IPS-15b (cell line): ENCODE results near the gene LY6G6C.

Experiments
- H3K27me3 ChIP-seq: one replicate; pipeline ENCODE4 v1.6.1; 2013; ENCODE audit warnings: low read length; ENCODE audit not compliant: control insufficient read depth, insufficient read depth
- H3K36me3 ChIP-seq: one replicate; pipeline ENCODE4 v1.6.1; 2013; ENCODE audit warnings: low read length; ENCODE audit not compliant: control insufficient read depth, insufficient read depth
- H3K4me1 ChIP-seq: one replicate; pipeline ENCODE4 v1.6.1; 2013; ENCODE audit warnings: mild to moderate bottlenecking, low read length; ENCODE audit not compliant: control insufficient read depth, insufficient read depth
- H3K4me3 ChIP-seq: one replicate; pipeline ENCODE4 v1.5.1; 2013; ENCODE audit warnings: low read depth, low read length
- H3K9ac ChIP-seq: one replicate; pipeline ENCODE4 v1.6.1; 2013; ENCODE audit warnings: low read depth, mild to moderate bottlenecking, low read length
- H3K9me3 ChIP-seq: one replicate; pipeline ENCODE4 v1.6.1; 2013; ENCODE audit warnings: mild to moderate bottlenecking, low read length; ENCODE audit not compliant: control insufficient read depth, insufficient read depth

LY6G6C gene

DNA sequence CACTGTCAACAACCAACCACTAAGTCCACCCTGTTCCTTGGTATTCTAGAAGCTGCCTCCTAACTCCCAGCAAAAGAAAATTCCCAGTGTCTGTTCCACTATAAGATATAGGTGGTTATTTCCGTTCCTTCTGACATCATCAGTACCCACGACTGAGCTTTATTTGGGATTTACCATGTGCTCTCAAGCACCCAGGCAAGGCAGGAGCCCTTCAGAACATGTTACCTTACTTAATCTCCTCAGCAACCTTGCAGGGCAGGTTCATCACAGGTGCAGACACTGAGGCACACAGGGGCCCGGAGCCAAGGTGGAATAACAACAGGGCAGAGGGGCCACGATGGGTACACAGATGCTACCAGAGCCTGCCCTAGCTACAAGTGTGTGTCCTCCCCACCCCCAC lies 29.2 kb downstream of the LY6G6C start:
- Histone ChIP-seq H3K9me3 (no peaks in the 10 kb centered on the region), H3K9ac (no peak overlapping the region), H3K4me3 (no peak overlapping the region), H3K4me1 (peaks cover 2% of the 10 kb centered on the region), H3K36me3 (peaks cover 34% of the 10 kb centered on the region), H3K27me3 (no peaks in the 10 kb centered on the region)

DNA sequence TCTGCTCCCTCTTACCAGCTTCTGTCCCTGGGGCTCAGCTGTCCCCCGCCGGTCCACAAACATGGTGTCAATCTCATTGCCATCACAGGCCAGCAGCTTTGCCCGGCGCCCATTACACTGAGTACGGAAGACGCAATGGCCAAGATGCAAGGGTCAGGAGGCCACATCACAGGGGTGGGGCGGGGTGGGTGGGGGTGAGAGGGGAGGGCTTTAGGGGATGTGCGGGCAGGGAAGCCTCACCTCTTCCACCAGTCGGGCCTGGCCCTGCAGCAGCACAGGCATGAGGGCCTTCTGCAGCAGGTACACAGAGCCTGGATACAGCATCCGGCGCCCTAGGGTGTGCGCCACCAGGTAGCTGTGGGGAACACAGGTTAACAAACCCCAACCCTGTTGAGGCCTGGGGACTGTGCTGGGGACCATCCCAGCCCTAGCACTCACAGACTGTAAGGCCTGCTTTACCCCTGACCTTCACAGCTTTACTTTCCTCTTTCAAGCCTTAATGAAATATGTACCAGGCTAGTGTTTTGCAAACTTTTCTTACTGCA lies 29.9 kb downstream of the LY6G6C start:
- Histone ChIP-seq H3K4me1 (peaks cover 2% of the 10 kb centered on the region), H3K9ac (no peak overlapping the region), H3K36me3 (peaks cover 33% of the 10 kb centered on the region), H3K9me3 (no peaks in the 10 kb centered on the region), H3K27me3 (no peaks in the 10 kb centered on the region), H3K4me3 (no peak overlapping the region)

DNA sequence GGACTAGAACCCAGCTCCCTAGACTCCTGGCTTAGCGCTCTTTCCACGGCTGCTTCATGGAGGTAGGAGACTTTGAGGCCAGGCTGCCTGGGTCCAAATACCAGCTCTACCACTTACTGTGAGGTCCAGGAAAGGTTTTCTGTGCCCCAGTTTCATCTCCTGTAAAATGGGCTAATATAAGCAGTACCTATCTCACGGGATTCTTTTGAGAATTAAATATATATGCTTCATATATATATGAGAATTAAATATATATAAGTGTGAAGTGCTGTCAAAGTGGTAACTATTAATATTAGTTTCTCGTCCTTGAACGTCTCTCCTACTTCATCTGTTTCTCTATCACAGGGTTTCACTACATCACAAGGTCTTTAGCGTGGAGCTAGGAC lies 30.5 kb downstream of the LY6G6C start:
- Histone ChIP-seq H3K9ac (no peak overlapping the region), H3K4me3 (no peak overlapping the region), H3K4me1 (peaks cover 2% of the 10 kb centered on the region), H3K27me3 (no peaks in the 10 kb centered on the region), H3K9me3 (no peaks in the 10 kb centered on the region), H3K36me3 (peaks cover 32% of the 10 kb centered on the region)

DNA sequence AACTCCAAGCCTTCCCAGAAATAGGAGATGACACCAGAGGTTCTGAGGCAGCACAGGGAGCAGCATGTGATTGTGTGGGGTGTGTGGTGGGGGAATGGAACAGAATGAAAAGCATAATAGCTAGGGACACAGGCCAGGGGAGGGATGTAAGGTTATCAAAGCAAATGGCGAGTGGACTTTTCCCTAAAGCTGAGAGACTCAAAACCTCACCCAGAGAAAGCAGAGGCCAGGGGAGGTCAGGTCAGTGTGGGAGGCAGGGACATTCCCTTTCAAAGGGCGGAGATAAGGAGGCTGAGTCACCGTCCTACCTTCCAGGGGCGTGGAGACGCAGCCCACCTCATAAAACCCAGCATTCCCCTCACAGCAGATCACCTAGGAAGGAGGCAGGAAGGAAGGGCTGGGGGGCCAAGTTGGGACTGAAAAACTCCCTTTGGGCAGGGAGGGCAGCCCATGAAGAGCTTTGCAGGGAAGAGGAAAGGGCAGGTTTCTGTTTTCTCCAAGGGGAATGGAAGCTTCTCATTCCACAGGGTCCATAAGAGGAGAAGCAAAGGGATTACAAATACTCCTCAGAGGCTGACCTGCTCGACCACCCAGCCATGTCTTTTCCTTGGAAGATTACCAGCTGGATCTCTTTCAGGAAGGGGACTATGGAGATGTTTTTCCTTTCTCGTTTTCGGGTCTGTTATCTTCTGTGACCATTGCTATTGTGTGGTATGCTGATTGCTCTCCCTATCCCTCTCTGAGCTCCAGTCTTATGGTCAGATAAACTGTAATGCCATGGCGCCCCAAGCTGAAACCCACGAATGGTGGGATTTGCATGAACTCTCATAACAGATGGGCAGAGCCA lies 31.1 kb downstream of the LY6G6C start:
- Histone ChIP-seq H3K9me3 (no peaks in the 10 kb centered on the region), H3K9ac (no peak overlapping the region)

DNA sequence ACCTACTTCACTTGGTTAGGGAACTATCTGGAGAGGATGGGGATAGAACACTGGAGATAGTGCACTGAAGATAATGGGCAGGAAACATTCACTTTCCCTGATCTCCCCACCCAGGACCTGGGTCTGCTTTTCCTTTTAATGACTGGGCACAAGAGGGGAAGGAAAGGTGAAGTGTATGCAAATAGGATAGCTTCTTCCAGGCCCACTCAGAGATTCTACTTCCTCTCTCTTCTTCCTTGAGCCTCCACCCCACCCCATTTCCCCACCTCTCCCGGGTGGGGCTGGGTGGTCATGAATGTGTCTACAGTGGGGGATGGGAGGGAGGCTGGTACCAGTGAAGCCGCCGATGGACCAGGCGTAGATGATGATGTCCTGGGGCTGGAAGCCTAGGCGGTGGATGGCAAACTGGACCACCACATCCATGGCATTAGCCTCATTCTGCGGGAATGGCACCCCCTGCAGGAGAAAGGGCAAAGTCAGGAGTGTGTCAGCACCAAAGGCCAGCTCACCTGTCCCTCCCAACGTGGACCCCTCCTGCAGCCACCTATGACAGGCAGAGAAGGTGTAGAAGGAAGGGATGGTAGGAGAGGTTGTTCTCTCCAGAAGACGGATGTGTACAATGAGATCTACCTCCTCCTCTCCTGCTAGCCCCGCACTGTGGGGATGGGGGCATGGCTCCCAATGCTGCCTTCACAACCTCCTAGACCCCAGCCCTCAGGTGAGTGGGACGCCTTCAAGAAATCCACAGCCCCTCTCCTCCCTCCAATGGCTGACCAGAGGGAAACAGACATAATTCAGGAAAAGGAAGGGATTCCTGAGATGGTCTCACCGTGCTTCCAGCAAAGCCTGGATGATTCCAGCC lies 32.1 kb downstream of the LY6G6C start:
- Histone ChIP-seq H3K9ac (no peak overlapping the region), H3K4me3 (no peak overlapping the region), H3K9me3 (no peaks in the 10 kb centered on the region), H3K36me3 (peaks cover 28% of the 10 kb centered on the region), H3K4me1 (peaks cover 2% of the 10 kb centered on the region), H3K27me3 (no peaks in the 10 kb centered on the region)

More for the DNA sequence above, 31.1 kb downstream of the LY6G6C start:
- peaks cover 32% of the 10 kb centered on the region for H3K36me3 ChIP-seq
- H3K4me3 ChIP-seq = no peak overlapping the region
- H3K27me3 ChIP-seq = no peaks in the 10 kb centered on the region
- H3K4me1 ChIP-seq = peaks cover 2% of the 10 kb centered on the region

DNA sequence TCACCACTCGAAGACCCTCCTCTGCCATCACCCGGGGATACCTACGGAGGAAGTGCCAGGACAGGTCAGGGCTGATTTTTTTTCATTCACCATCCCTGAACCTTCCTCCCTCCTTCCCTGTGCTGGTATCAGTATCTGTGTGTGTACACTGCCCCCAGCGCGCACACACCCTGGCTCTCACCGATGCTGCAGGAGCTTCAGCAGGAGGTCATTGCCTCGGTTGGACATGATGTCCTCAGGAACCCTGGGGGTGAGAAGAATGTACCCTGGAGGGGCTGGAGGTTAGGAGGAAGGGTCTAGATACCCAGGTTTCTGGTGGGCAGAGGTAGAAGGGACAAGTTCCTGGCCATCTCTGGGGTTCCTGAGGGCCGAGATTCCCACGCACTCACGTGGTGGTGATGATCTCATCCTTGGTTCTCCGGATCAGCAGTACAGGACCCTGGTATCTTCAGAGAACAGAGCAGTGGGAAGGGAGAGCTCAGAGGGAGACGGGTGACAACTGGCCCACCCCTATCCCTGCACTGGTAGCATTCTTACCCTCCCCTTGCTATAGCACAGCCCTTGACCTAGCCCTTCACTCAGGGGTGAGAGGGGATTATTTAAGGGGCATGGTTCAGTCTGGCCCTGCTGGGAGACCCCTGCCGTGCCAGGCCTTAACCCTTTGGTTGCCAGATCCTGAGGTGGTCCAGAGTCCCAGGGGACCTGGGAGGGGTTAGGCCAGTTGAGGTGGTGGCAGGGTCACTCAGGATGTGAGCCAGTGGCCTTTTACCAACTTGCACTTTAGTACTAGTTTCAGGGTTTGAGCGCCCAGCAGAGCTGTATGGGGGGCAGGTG lies 33.5 kb downstream of the LY6G6C start:
- Histone ChIP-seq H3K4me3 (no peak overlapping the region), H3K9ac (no peak overlapping the region), H3K4me1 (peaks cover 2% of the 10 kb centered on the region), H3K9me3 (no peaks in the 10 kb centered on the region), H3K27me3 (no peaks in the 10 kb centered on the region), H3K36me3 (peaks cover 28% of the 10 kb centered on the region)

DNA sequence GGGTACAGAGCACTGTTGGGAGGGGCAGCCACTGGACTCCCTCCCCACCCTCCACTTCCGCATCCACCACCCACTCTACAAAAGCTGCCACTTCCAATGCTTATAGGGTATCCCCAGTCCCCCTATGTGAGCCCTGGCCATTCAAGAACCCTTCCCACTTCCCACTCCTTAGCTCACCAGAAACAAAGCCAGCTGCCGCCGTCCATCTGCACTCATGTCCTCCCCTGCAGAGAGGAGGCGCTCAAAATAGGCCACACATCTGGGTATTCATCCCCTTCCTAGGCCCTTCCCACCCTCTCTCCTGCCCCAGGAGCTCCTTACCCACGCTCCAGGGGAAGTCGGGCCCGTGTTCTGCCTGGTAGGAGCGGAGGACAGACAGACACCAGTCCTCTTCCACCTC lies 34.2 kb downstream of the LY6G6C start:
- peaks cover 2% of the 10 kb centered on the region for H3K4me1 ChIP-seq
- H3K9me3 ChIP-seq = no peaks in the 10 kb centered on the region
- H3K27me3 ChIP-seq = peaks cover under 1% of the 10 kb centered on the region
- peaks cover 28% of the 10 kb centered on the region for H3K36me3 ChIP-seq
- no peak overlapping the region for H3K9ac ChIP-seq
- H3K4me3 ChIP-seq = no peak overlapping the region

DNA sequence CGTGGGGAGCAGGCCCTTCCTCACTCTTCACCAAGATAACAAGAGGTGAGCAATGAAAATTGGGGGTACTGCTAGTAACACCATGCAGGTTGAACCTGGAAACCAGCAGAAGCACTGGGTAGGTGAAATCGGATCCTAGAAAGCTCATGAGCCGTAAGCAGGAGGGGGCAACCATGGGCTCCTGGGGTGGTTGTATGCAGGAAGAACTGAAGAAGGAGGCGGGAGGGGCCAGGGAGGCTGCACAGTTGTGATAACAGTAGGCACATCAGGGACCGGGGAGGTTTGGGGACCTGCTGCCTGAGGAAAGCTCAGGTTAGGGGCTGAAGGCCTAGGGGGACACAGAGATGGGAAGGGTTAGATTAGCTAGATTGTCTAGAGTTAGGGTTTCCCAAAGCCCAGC lies 35.1 kb downstream of the LY6G6C start:
- H3K27me3 ChIP-seq = peaks cover 7% of the 10 kb centered on the region
- peaks cover 2% of the 10 kb centered on the region for H3K4me1 ChIP-seq
- H3K4me3 ChIP-seq = no peak overlapping the region
- peaks cover 25% of the 10 kb centered on the region for H3K36me3 ChIP-seq
- no peak overlapping the region for H3K9ac ChIP-seq
- no peaks in the 10 kb centered on the region for H3K9me3 ChIP-seq

DNA sequence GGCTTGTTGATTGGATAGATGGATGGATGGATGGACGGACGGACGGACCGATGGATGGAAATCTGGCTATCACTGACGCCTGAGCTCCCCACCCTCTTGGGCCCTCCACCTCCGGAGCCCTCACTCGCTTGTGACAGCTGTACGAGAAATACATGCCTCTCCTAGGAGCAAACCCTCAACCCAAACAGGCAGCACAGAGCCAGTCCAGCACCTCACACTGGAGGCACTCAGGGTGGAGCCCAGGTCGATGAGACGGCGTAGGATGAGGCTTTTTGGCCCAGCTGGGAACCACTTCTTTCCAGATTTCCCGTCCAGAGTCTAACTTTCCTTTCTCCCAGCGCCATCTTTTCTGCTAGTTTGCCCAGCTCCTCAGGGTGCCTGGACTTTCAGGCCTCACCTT lies 38.0 kb downstream of the LY6G6C start:
- Histone ChIP-seq H3K4me1 (peaks cover 2% of the 10 kb centered on the region), H3K4me3 (peak overlapping the region; percentile 53), H3K9me3 (no peaks in the 10 kb centered on the region), H3K36me3 (peaks cover 10% of the 10 kb centered on the region), H3K9ac (no peak overlapping the region), H3K27me3 (peaks cover 10% of the 10 kb centered on the region)

DNA sequence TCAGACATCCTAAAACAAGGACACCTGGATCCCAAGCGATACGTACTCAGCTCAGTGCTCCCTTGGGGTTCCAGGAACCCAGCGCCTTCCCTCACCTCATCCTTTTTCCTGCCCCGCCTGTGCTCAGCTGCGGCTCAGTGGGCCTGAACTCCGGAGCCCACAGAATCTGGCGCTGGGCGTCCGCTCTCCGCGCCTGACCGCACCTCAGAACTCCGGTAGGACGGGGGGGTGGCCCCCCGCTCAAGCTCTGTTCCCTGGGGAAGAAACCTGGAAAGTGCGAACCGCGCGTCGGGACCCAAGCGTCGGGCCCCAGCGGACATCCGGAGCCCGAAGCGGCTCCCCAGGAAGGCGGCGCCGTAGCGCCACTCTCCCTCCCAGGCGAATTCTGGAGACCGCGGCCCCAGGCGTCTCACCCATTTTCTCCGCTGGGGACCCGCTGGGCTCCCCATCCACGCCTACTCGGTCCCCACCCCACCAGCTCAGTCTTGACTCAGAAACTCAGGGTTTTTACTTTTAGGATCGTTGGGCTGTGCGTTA lies 40.3 kb downstream of the LY6G6C start:
- no peak overlapping the region for H3K9ac ChIP-seq
- H3K9me3 ChIP-seq = no peaks in the 10 kb centered on the region
- peaks cover 2% of the 10 kb centered on the region for H3K4me1 ChIP-seq
- peak overlapping the region; percentile 64 for H3K4me3 ChIP-seq
- no peaks in the 10 kb centered on the region for H3K36me3 ChIP-seq
- peaks cover 10% of the 10 kb centered on the region for H3K27me3 ChIP-seq
